Stimulated activated CD4-positive, alpha-beta T cell treated with anti-CD3 and anti-CD28 coated beads, Interleukin-15, amount 100 ng/mL, for 1 hour (primary cell): ENCODE results near the gene ARMC2.
"Not testable (repeated sequence)": the region's sequence is repeated elsewhere in the genome, so short reads cannot be mapped to it uniquely, and the experiment has no call there.

Experiments
- DNase-seq, 2 donors: peaks; one replicate each; pipeline ENCODE4 v3.0.0-alpha.2; 2020; ENCODE audit warnings: low read depth in 1 of 2, low spot score in 1 of 2

The ARMC2 gene

GRCh38 chr6:108831104-108831503 is 17.1 kb upstream of the ARMC2 start:
- no peak for DNase-seq

- no peak for DNase-seq
These were observed 15.5 kb upstream of the ARMC2 start for GRCh38 chr6:108832738-108833137.

GRCh38 chr6:108835218-108835850 is 12.9 kb upstream of the ARMC2 start:
- peak; percentile 65 to 79 for DNase-seq

GRCh38 chr6:108836061-108836460 is 12.2 kb upstream of the ARMC2 start:
- DNase-seq: no peak

- no peak for DNase-seq
These were observed 10.8 kb upstream of the ARMC2 start for GRCh38 chr6:108837236-108837971.

- DNase-seq: no peak
These were observed 10.0 kb upstream of the ARMC2 start for GRCh38 chr6:108838101-108838717.

GRCh38 chr6:108839083-108839642 is 9.1 kb upstream of the ARMC2 start:
- DNase-seq: no peak

- DNase-seq: no peak
These were observed 7.3 kb upstream of the ARMC2 start for GRCh38 chr6:108840919-108841318.

- no peak for DNase-seq
These were observed 6.8 kb upstream of the ARMC2 start for GRCh38 chr6:108841377-108841855.

GRCh38 chr6:108844135-108844534 is 4.1 kb upstream of the ARMC2 start:
- no peak for DNase-seq

- DNase-seq: no peak
These were observed 3.1 kb upstream of the ARMC2 start for GRCh38 chr6:108845145-108845544.

GRCh38 chr6:108846101-108846500 is 2.1 kb upstream of the ARMC2 start:
- no peak for DNase-seq

GRCh38 chr6:108846628-108847027 is 1.6 kb upstream of the ARMC2 start:
- no peak for DNase-seq

- DNase-seq: no peak
These were observed 495 bp upstream of the ARMC2 start for GRCh38 chr6:108847738-108848115.

GRCh38 chr6:108850669-108851465 is 2.6 kb downstream of the ARMC2 start:
- DNase-seq: no peak

- no peak for DNase-seq
These were observed 3.5 kb downstream of the ARMC2 start for GRCh38 chr6:108851756-108852155.

- no peak for DNase-seq
These were observed 4.9 kb downstream of the ARMC2 start for GRCh38 chr6:108853077-108853476.

GRCh38 chr6:108862479-108863191 is 14.4 kb downstream of the ARMC2 start:
- no peak for DNase-seq

GRCh38 chr6:108865751-108866286 is 17.6 kb downstream of the ARMC2 start:
- not testable (repeated sequence) for DNase-seq

- DNase-seq: no peak
These were observed 18.6 kb downstream of the ARMC2 start for GRCh38 chr6:108866798-108867197.
